GM18519 (cell line): ENCODE data around the gene NOTCH4.

Source experiments
- ATAC-seq: cut with Tn5 transposase; IDR thresholded peaks from one replicate; pipeline ENCODE4 v1.9.1; 2021; ENCODE audit warnings: mild to moderate bottlenecking, moderate library complexity; ENCODE audit not compliant: unreplicated experiment, low FRiP score

NOTCH4 gene

GRCh38 chr6:32167761-32168262 lies 56.1 kb downstream of the NOTCH4 start:
- no peak for ATAC-seq

GRCh38 chr6:32167154-32167760 lies 56.6 kb downstream of the NOTCH4 start:
- no peak for ATAC-seq

GRCh38 chr6:32166411-32167061 lies 57.3 kb downstream of the NOTCH4 start:
- no peak for ATAC-seq

GRCh38 chr6:32164295-32164694 lies 59.6 kb downstream of the NOTCH4 start, which contains the start of gene EGFL8:
Gene EGFL8, plus strand, starts transcription at chr6:32164595. Its CDS starts 1,571 bp downstream, at chr6:32166166.
- no peak for ATAC-seq

GRCh38 chr6:32163559-32164258 lies 60.2 kb downstream of the NOTCH4 start:
- no peak for ATAC-seq

GRCh38 chr6:32158052-32158451 lies 65.8 kb downstream of the NOTCH4 start:
- ATAC-seq, result no peak

GRCh38 chr6:32156891-32157290 lies 67.0 kb downstream of the NOTCH4 start:
- no peak for ATAC-seq

- ATAC-seq, result no peak
Measured at GRCh38 chr6:32154514-32155161, 69.2 kb downstream of the NOTCH4 start.

GRCh38 chr6:32153564-32154513 lies 70.0 kb downstream of the NOTCH4 start, which contains the start of gene PPT2:
Gene PPT2, plus strand, starts transcription at chr6:32154141. Its CDS starts 454 bp downstream, at chr6:32154595.
- no peak for ATAC-seq

- no peak for ATAC-seq
Measured at GRCh38 chr6:32152769-32153563, 70.9 kb downstream of the NOTCH4 start.

- no peak for ATAC-seq
Measured at GRCh38 chr6:32151863-32152768, 71.8 kb downstream of the NOTCH4 start, which contains the start of gene PRRT1. Gene PRRT1, minus strand, starts transcription at chr6:32151939. Its CDS starts 112 bp downstream, at chr6:32151827.

GRCh38 chr6:32151181-32151862 lies 72.5 kb downstream of the NOTCH4 start:
- no peak for ATAC-seq

GRCh38 chr6:32149932-32150870 lies 73.7 kb downstream of the NOTCH4 start:
- no peak for ATAC-seq

- no peak for ATAC-seq
Measured at GRCh38 chr6:32149092-32149755, 74.6 kb downstream of the NOTCH4 start.

- ATAC-seq, result no peak
Measured at GRCh38 chr6:32148289-32149091, 75.4 kb downstream of the NOTCH4 start.
